ENCODE measurements around the gene GNAL. TPM values are rescaled to one million over a fixed set of nuclear protein-coding genes. Genes with fewer than 3 reads are reported as not detected.

GNAL gene
- total RNA-seq, 1 experiment from 2014 or later = 0.61 TPM

DNA sequence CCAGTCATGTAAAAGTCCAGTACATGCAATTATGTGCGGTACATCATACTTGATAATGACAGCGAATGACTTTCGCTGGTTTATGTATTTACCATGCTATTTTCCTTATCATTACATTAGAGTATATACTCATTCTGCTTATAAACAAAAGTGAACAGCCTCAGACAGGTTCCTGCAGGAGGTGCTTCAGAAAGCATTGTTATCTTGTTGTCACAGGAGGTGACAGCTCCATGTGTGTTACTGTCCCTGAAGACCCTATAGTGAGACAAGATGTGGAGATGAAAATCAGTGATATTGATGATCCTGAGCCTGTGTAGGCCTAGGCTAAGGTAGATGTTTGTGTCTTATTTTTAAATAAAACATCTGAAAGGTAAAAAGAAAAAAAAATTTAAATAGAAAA is 234.4 kb downstream of the GNAL start:
- no peak for DNase-seq
- TF ChIP-seq, protein P1, sequence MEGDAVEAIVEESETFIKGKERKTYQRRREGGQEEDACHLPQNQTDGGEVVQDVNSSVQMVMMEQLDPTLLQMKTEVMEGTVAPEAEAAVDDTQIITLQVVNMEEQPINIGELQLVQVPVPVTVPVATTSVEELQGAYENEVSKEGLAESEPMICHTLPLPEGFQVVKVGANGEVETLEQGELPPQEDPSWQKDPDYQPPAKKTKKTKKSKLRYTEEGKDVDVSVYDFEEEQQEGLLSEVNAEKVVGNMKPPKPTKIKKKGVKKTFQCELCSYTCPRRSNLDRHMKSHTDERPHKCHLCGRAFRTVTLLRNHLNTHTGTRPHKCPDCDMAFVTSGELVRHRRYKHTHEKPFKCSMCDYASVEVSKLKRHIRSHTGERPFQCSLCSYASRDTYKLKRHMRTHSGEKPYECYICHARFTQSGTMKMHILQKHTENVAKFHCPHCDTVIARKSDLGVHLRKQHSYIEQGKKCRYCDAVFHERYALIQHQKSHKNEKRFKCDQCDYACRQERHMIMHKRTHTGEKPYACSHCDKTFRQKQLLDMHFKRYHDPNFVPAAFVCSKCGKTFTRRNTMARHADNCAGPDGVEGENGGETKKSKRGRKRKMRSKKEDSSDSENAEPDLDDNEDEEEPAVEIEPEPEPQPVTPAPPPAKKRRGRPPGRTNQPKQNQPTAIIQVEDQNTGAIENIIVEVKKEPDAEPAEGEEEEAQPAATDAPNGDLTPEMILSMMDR (IDR thresholded peaks at IDR 0.05; ENCODE audit: unreplicated experiment) = no peak
- no TSS peak for BruUV-seq (replicated peaks)
- CTCF ChIA-PET = interaction anchor here (0.8 to 1.0 kb wide), 2 partner anchors 9 to 58 kb away, joined by 3 read pairs; partner anchors contain the start of gene IMPA2
- H3K9me3 Mint-ChIP-seq (ENCODE audit: low read depth, unreplicated experiment) = no peaks in the 10 kb centered on the region
- H3K36me3 Mint-ChIP-seq (ENCODE audit: insufficient read depth, unreplicated experiment) = no peaks in the 10 kb centered on the region
- no peaks in the 10 kb centered on the region for H3K4me1 Mint-ChIP-seq (ENCODE audit: low read depth, unreplicated experiment)
- H3K4me3 Mint-ChIP-seq (ENCODE audit: low read depth, unreplicated experiment) = no peak overlapping the region
- intact Hi-C loops (cut with micrococcal nuclease; ENCODE audit: unreplicated experiment) = no loop called here
- H3K27me3 Mint-ChIP-seq (ENCODE audit: unreplicated experiment) = peaks cover 31% of the 10 kb centered on the region
- H3K27ac Mint-ChIP-seq (ENCODE audit: unreplicated experiment) = no peak overlapping the region

DNA sequence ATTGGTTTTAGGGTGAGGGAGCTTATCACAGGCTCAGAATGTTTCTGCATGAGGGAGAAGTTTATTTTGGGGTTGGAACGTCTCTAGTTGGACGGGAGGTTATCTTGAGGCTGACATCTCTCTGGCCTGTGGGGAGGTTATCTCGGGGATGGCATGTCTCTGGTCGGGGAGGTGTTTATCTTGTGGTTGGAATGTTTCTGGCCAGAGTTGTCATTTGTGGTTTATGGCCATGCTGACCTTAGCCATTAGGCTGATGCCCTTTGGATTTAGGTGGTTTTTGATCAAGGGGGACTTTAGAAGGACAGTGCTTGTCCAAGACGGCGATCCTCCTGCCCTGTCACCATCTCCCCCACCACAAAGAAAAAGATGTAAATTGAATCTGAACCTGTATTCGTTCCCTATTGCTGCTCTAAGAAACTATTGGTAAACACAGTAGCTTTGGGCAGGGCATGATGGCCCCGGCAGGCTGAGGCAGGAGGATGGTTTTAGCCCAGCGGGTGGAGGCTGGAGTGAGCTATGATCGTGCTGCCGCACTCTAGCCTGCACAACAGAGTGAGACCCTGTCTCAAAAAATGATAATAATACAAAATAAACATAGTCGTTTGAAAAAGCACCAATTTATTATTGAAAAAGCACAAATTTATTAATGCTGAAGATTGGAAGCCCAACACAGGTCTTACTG is 236.9 kb downstream of the GNAL start:
- no TSS peak for BruUV-seq (replicated peaks)
- Mint-ChIP-seq H3K27me3 (ENCODE audit: unreplicated experiment) (peaks cover 31% of the 10 kb centered on the region), H3K27ac (ENCODE audit: unreplicated experiment) (no peak overlapping the region), H3K4me1 (ENCODE audit: low read depth, unreplicated experiment) (no peaks in the 10 kb centered on the region), H3K36me3 (ENCODE audit: insufficient read depth, unreplicated experiment) (no peaks in the 10 kb centered on the region), H3K9me3 (ENCODE audit: low read depth, unreplicated experiment) (no peaks in the 10 kb centered on the region), H3K4me3 (ENCODE audit: low read depth, unreplicated experiment) (no peak overlapping the region)
- TF ChIP-seq, protein P1 (IDR thresholded peaks at IDR 0.05; ENCODE audit: unreplicated experiment) = no peak
- intact Hi-C loops (cut with micrococcal nuclease; ENCODE audit: unreplicated experiment) = no loop called here
- DNase-seq = no peak
- CTCF ChIA-PET = interaction anchor here (0.6 kb wide), 1 partner anchor 9 kb away, joined by 3 read pairs; no protein-coding TSS in a partner anchor

DNA sequence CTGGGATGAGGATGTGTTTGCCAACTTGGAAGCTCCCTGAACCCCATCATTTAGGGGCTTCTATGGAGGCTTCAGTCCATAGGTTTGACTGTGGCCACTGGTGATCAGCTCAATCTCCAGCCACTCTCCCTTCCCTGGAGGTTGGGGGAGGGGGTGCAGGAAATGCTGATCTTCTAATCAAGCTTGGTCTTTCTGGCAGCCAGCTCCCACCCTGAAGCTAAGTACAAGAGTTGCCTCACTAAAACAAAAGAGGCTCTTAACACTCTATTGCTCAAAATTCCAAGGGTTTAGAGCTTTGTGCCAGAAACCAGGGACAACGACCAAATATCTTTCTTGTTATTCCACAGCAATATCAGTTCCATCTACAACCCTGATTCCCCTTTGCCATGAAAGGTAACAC is 238.4 kb downstream of the GNAL start:
- no peak for DNase-seq
- no peaks in the 10 kb centered on the region for H3K36me3 Mint-ChIP-seq (ENCODE audit: insufficient read depth, unreplicated experiment)
- H3K27me3 Mint-ChIP-seq (ENCODE audit: unreplicated experiment) = peaks cover 31% of the 10 kb centered on the region
- no peak overlapping the region for H3K4me3 Mint-ChIP-seq (ENCODE audit: low read depth, unreplicated experiment)
- no peaks in the 10 kb centered on the region for H3K4me1 Mint-ChIP-seq (ENCODE audit: low read depth, unreplicated experiment)
- intact Hi-C loops (cut with micrococcal nuclease; ENCODE audit: unreplicated experiment) = no loop called here
- no peak overlapping the region for H3K27ac Mint-ChIP-seq (ENCODE audit: unreplicated experiment)
- TF ChIP-seq, protein P1 (IDR thresholded peaks at IDR 0.05; ENCODE audit: unreplicated experiment) = no peak
- CTCF ChIA-PET = interaction anchor here (0.6 to 1.2 kb wide), 3 partner anchors 15 to 68 kb away, joined by 3 read pairs; partner anchors contain the start of gene IMPA2
- BruUV-seq (replicated peaks) = no TSS peak
- H3K9me3 Mint-ChIP-seq (ENCODE audit: low read depth, unreplicated experiment) = no peaks in the 10 kb centered on the region

DNA sequence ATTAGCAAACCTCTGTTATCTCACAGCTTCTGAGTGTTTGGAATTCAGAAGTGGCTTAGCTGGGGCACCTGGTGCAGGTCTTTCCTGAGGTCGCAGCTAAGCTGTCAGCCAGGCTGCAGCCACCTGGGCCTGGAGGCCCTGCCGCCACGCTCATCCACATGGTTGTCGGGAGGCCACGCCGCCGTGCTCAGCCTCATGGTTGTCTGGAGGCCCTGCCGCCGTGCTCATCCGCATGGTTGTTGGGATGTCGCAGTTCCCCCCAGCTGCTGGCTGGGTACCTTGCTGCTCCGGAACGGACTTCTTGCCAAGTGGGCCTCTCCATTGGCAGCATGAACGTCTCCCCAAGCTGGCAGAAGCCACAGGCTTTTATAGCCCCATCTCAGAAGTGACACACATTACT is 243.3 kb downstream of the GNAL start:
- BruUV-seq (replicated peaks) = no TSS peak
- intact Hi-C loops (cut with micrococcal nuclease; ENCODE audit: unreplicated experiment) = no loop called here
- Mint-ChIP-seq H3K27me3 (ENCODE audit: unreplicated experiment) (peaks cover 17% of the 10 kb centered on the region), H3K36me3 (ENCODE audit: insufficient read depth, unreplicated experiment) (no peaks in the 10 kb centered on the region), H3K27ac (ENCODE audit: unreplicated experiment) (no peak overlapping the region), H3K4me1 (ENCODE audit: low read depth, unreplicated experiment) (no peaks in the 10 kb centered on the region), H3K9me3 (ENCODE audit: low read depth, unreplicated experiment) (no peaks in the 10 kb centered on the region), H3K4me3 (ENCODE audit: low read depth, unreplicated experiment) (no peak overlapping the region)
- DNase-seq = no peak
- CTCF ChIA-PET = interaction anchor here (1.1 kb wide), 1 partner anchor 8 kb away, joined by 3 read pairs; no protein-coding TSS in a partner anchor
- TF ChIP-seq, protein P1 (IDR thresholded peaks at IDR 0.05; ENCODE audit: unreplicated experiment) = no peak

Small RNAs within 50 kb of the gene (microRNA-seq; reads per million reads assigned to microRNA genes)
- not detected for gene MIR7153

Other genes starting within 250 kb of the GNAL start
- not detected in 2 replicates for gene SLC35G4, start 79.7 kb upstream of the GNAL start, total RNA-seq (2022)
- gene CHMP1B, start 162.1 kb downstream of the GNAL start, total RNA-seq (2022) = 44.4 and 47.2 TPM in 2 replicates
- gene MPPE1, start 219.1 kb downstream of the GNAL start, total RNA-seq (2022) = 37.6 and 44.4 TPM in 2 replicates